HUES48 (cell line): ENCODE data around the gene HOXB6.

Experiments
- H3K27ac ChIP-seq: one replicate; pipeline ENCODE4 v1.7.0; 2013; ENCODE audit warnings: low read depth, low read length, inconsistent platforms
- H3K27me3 ChIP-seq: 2 replicates; pipeline ENCODE4 v1.6.1; 2013; ENCODE audit warnings: mild to moderate bottlenecking, low read length; ENCODE audit not compliant: control insufficient read depth, insufficient read depth
- H3K36me3 ChIP-seq: 2 replicates; pipeline ENCODE4 v1.6.1; 2013; ENCODE audit warnings: low read length; ENCODE audit not compliant: control insufficient read depth, insufficient read depth
- H3K4me1 ChIP-seq: 2 replicates; pipeline ENCODE4 v1.6.1; 2013; ENCODE audit warnings: mild to moderate bottlenecking, low read length; ENCODE audit not compliant: control insufficient read depth, insufficient read depth
- H3K4me3 ChIP-seq: 2 replicates; pipeline ENCODE4 v1.5.1; 2013; ENCODE audit warnings: mild to moderate bottlenecking, low read depth, low read length
- H3K9ac ChIP-seq: 2 replicates; pipeline ENCODE4 v1.6.1; 2013; ENCODE audit warnings: mild to moderate bottlenecking, low read depth, low read length, moderate library complexity
- H3K9me3 ChIP-seq: 2 replicates; pipeline ENCODE4 v1.6.1; 2013; ENCODE audit warnings: low read length; ENCODE audit not compliant: control insufficient read depth, insufficient read depth

HOXB6 gene

DNA sequence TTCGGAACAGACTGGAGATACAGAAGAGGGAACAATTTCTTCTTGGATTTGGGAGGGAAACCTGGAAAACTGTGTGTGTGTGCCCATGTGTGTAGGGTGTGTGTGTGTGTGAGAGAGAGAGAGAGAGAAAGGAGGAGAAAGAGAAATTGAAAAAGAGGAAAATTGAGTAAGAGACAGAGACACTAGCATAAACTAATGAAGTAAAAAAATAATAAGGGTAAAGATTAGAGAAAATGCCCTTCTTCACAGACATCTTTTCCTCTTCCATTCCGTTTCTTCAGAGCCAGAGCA is 46.0 kb downstream of the HOXB6 start:
- peaks cover 11% of the 10 kb centered on the region; the same call in 1 of the 2 replicates for H3K4me1 ChIP-seq
- peaks cover 100% of the 10 kb centered on the region for H3K27me3 ChIP-seq

DNA sequence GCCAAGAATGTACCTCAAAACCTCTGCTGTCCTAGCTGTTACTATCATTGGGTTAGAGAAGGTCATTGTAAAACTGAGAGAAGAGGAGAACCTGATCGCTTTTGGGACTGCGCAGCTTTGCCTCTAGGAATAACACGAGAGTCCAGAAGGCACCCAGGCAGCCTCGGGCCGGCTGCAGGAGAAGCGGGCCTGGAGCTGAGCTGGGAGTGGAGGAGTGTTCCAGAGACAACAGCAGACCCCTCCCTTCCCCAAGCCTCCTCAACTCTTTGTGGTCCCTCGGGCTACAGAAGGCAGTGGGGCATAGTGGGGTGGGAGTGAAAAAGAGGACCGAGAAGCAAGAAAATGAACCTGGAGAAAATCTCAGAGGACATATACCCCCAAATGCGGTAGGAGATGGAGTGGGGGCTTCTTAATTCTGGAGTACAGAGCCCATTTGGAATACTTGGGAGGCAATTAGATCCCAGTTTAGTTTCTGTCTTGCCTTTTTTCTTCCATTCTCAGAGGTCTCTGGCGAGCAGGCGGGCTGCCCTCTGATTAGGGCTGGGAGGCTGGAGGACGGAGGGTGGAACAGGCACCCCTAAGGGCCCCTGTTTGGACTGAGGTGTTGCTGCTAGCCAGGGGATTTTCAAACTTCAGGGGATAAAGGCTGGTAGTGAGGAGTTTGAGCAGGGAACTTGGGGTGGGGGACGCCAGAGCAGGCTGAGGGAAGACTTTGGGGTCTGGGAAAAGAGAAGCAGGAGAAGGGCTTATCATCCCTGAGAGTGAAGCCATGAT is 46.5 kb downstream of the HOXB6 start:
- H3K9me3 ChIP-seq = no peaks in the 10 kb centered on the region
- H3K4me1 ChIP-seq = peaks cover 11% of the 10 kb centered on the region; the same call in 1 of the 2 replicates
- H3K36me3 ChIP-seq = no peaks in the 10 kb centered on the region
- H3K4me3 ChIP-seq = no peak overlapping the region
- no peak overlapping the region for H3K9ac ChIP-seq
- no peak overlapping the region for H3K27ac ChIP-seq
- peaks cover 100% of the 10 kb centered on the region for H3K27me3 ChIP-seq

More for the DNA sequence above, 46.0 kb downstream of the HOXB6 start:
- Histone ChIP-seq H3K9me3 (no peaks in the 10 kb centered on the region), H3K27ac (no peak overlapping the region), H3K36me3 (no peaks in the 10 kb centered on the region), H3K9ac (no peak overlapping the region), H3K4me3 (no peak overlapping the region)

DNA sequence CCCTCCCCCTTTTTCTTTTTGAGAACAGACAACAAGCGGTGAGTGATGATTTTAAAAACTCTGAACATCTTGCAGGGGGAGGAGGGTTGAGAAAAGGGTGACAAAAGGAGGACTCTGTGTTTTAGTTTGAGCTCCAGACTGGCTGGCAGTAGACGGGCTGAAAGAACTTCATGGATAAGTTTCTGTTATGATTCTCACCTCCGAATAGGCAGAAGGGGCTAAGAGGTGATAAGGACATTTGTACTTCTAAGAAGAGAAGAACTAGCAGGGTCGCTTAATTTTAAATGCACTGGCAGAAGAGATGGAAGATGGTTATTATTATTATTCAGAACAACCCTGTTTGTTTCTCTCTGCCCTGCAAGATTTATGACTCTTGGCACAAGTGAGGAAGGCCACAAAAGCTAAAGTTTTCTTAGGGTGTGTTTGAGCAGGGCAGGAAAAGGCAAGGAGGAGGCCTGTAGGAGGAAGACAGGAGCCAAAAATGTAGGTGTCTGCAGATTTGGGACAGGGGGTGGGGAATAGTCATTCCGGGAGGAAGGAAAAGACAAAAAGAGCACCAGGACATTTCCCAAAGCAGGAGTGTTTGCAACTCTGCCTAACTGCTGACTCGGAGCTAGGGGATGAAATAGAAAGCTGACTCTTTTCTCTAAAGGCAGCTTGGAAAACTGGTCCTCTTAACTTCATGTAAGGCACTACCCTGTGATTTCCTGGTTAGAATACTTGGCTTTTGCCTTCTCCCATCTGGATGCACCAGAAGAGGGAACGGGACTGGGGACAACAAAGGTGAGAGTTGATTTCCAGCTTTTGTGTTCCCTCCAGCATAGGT is 48.0 kb downstream of the HOXB6 start:
- Histone ChIP-seq H3K27ac (no peak overlapping the region), H3K36me3 (no peaks in the 10 kb centered on the region), H3K9ac (no peak overlapping the region), H3K9me3 (no peaks in the 10 kb centered on the region), H3K27me3 (peaks cover 100% of the 10 kb centered on the region), H3K4me3 (no peak overlapping the region), H3K4me1 (peaks cover 11% of the 10 kb centered on the region; the same call in 1 of the 2 replicates)

DNA sequence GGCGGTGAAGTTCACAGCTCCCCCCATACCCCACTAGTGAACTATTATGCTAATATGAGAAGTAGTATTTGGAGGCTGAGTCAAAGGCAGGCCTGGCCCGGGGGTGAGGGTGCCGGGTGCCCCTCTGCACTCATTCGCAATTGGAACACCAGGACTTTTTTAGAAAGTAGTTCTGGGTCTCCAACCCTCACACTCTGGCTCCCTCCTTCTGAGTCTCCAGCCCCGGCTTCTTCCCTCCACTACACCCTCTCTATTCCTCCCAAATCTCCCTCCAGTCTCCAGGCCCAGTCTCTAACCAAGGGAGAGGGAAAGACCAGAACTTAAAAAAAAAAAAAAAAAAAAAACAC is 48.6 kb downstream of the HOXB6 start:
- H3K27me3 ChIP-seq = peaks cover 100% of the 10 kb centered on the region
- no peaks in the 10 kb centered on the region for H3K9me3 ChIP-seq
- no peaks in the 10 kb centered on the region for H3K36me3 ChIP-seq
- H3K9ac ChIP-seq = no peak overlapping the region
- peaks cover 11% of the 10 kb centered on the region; the same call in 1 of the 2 replicates for H3K4me1 ChIP-seq
- H3K27ac ChIP-seq = no peak overlapping the region
- H3K4me3 ChIP-seq = no peak overlapping the region

DNA sequence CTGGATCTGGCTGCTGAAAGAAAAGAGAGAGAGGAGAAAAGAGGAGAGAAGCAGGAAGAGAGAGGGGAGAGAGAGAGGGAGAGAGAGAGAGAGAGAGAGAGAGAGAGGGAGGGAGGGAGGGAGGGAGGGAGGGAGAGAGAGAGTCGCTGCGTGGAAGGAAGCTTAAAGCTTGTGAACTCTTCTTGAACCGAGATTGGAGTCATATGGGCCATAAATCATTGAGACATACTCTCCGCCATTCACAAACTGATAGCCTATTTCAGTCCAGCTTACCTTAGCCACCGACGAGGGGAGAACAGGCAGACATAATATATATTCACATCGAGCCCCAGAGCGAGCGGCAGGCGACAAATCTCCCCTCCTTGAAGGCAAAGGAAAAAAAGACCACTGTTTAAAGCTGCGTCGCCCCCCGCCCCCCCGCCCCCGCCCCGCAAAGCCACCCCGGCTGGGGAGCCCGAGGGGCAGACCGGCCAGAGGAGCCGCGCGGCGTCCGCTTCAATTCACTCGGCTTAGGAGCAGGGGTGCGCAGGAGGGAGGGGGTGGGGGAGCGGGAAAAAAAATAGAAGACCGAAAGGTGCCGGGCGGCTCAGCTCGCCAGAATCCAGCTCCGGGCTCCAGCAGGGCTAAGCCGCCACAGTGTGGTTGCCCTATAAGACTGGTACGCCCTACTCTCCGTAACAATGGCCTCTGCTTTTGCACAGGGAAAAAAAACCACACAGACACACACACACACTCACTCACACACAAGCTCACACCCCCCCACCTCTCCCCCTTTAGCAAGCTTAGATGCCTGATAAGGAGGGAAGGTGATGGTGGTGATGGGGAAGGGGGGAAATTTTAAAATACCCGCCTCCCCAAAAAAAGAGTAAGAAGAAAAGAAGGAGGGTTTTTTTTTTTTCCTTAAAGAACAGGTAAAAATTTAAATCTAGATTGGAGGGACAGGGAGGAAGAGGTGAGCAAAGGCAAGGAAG is 49.2 kb downstream of the HOXB6 start:
- Histone ChIP-seq H3K27me3 (peaks cover 100% of the 10 kb centered on the region), H3K4me3 (no peak overlapping the region)

DNA sequence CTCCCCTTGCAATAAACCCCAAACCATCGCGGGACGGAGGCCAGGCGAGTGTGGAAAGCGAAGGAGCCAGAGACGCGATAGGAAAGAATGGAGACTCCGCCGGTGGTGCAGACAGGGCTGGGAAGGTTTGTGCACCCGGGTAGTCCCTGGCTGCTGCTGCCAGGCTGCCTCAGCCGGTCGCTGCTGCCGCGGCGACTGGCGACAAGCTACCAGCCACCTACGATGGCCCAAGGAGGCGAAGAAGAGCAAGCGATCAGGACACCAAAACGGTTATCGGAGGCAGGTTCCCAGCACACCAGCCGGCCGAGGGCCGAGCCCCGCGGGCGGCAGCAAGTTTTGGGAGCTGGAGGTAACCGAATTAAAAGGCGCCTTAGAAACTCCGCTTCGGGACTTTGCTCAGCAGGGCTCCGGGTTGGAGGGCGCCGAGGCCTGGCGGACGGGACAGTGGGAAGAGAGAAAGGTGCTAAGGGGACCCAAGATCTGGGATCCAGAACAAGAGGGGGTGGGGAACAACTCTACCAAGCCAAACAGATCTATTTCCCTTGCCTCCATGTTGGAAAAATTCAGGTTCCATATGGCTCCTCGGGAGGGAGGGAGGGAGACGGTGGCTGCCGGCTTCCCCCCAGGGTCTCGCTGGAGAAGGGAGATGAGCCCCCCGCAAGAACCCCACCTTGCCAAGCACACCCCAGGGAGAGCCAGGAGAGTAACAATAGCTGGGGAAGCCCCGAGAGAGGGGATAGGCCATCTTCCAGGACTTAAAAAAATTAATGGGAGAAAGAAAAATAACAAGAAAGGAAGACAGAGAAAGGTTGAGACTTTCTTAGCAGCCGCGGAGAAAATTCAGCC is 50.2 kb downstream of the HOXB6 start:
- H3K4me1 ChIP-seq = peaks cover 20% of the 10 kb centered on the region
- no peak overlapping the region for H3K9ac ChIP-seq
- H3K27me3 ChIP-seq = peaks cover 100% of the 10 kb centered on the region
- H3K36me3 ChIP-seq = no peaks in the 10 kb centered on the region
- H3K9me3 ChIP-seq = no peaks in the 10 kb centered on the region
- peak overlapping the region; percentile 38 for H3K4me3 ChIP-seq
- no peak overlapping the region for H3K27ac ChIP-seq

More for the DNA sequence above, 49.2 kb downstream of the HOXB6 start:
- Histone ChIP-seq H3K36me3 (no peaks in the 10 kb centered on the region), H3K9ac (no peak overlapping the region), H3K9me3 (no peaks in the 10 kb centered on the region), H3K27ac (no peak overlapping the region), H3K4me1 (peaks cover 14% of the 10 kb centered on the region; the same call in 1 of the 2 replicates)

DNA sequence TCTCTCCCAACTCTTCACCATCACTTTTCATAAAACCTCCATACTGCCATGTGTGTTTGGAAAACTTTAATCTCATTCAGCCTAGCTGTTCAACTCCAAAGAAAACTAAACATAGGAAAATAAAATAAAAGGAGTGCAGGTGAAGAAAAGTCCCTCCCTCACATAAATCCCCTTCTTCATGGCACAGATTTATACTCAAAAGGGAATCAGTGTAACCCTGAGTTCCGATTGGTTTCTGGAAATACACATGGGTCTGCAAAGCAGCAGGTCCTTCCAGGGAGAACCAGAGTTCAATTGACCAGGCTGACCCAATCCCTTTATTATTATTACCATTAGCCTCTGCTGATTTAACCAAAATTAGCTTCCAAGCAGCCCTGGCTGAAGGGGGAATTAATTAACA is 51.0 kb downstream of the HOXB6 start:
- no peak overlapping the region for H3K4me3 ChIP-seq
- H3K27ac ChIP-seq = no peak overlapping the region
- H3K9me3 ChIP-seq = no peaks in the 10 kb centered on the region
- peaks cover 23% of the 10 kb centered on the region for H3K4me1 ChIP-seq
- H3K9ac ChIP-seq = no peak overlapping the region
- H3K36me3 ChIP-seq = no peaks in the 10 kb centered on the region
- peaks cover 100% of the 10 kb centered on the region for H3K27me3 ChIP-seq

DNA sequence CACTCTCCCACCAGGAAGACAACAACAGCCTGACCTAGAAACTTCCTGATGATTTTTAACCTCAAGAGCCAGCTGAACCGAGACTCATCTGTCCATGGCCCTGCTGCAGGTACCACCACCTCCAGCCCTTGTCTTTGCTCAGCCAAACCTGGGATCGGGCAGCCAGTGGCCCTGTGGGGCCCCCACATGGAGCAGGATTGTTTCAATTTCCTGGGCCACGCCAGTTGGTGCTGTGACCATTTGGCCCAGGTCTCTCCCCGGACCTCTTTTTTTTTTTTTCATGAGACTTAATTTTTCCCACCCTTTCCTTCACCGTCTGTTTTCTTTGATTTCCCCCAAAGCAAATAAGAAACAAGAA is 51.6 kb downstream of the HOXB6 start:
- Histone ChIP-seq H3K4me3 (no peak overlapping the region), H3K4me1 (peaks cover 28% of the 10 kb centered on the region), H3K27ac (no peak overlapping the region), H3K9me3 (no peaks in the 10 kb centered on the region), H3K36me3 (no peaks in the 10 kb centered on the region), H3K9ac (no peak overlapping the region), H3K27me3 (peaks cover 100% of the 10 kb centered on the region)

DNA sequence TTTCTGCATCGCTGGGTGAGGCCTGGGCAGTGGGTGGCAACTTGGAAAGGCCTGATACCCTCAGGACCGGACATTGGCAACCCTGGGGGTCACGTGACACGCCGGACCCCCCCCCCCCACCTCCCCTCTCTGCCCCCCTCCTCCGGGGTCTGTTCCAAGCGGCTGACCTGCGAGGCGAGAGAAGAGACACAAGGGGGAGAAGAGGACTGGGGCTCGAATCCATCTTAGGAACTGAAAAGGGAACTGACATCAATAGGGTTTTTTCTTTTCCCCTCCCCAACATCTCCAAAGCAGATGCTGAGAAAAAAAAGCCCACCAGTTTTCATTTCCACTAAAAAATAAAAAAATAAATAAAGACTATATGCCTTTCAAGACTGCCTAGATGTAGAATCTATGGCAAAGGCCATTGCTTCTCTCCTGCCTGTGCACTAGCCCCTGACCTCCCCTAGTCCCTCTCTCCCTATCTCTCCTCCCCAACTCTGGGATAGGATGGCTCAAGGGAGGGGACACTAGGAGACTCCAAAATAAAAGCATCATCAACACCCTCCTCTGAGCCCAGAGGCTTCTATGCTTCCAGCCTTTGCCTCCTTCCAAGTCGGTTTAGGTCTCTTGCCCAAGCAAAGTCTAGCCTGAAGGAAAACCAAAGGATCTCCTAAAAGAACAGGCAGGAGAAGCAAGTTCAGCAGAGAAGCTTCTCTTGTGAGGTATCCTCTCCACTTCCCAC is 52.2 kb downstream of the HOXB6 start:
- Histone ChIP-seq H3K27me3 (peaks cover 100% of the 10 kb centered on the region), H3K36me3 (no peaks in the 10 kb centered on the region), H3K9ac (no peak overlapping the region), H3K9me3 (no peaks in the 10 kb centered on the region), H3K4me1 (peaks cover 33% of the 10 kb centered on the region), H3K4me3 (no peak overlapping the region), H3K27ac (no peak overlapping the region)
